ENCODE data around the gene IL7R.

IL7R gene

GRCh38 chr5:35856765-35857351 lies at the start of gene IL7R:
IL7R (plus strand) TSS chr5:35856891; CDS start chr5:35856978, 87 bp downstream.
- DNase-seq (ENCODE audit: low read depth in 2 of 2) = no peak

- no peak for DNase-seq (ENCODE audit: low read depth in 2 of 2)
Measured at GRCh38 chr5:35810601-35811000, 46.1 kb upstream of the IL7R start.

- no peak for DNase-seq (ENCODE audit: low read depth in 2 of 2)
Measured at GRCh38 chr5:35811108-35811741, 45.5 kb upstream of the IL7R start.

- no peak for DNase-seq (ENCODE audit: low read depth in 2 of 2)
Measured at GRCh38 chr5:35813521-35813920, 43.2 kb upstream of the IL7R start.

- no peak for DNase-seq (ENCODE audit: low read depth in 2 of 2)
Measured at GRCh38 chr5:35815089-35815936, 41.4 kb upstream of the IL7R start.

GRCh38 chr5:35816881-35817521 lies 39.7 kb upstream of the IL7R start:
- DNase-seq (ENCODE audit: low read depth in 2 of 2) = no peak

- no peak for DNase-seq (ENCODE audit: low read depth in 2 of 2)
Measured at GRCh38 chr5:35819026-35819425, 37.7 kb upstream of the IL7R start.

GRCh38 chr5:35819668-35820067 lies 37.0 kb upstream of the IL7R start:
- no peak for DNase-seq (ENCODE audit: low read depth in 2 of 2)

GRCh38 chr5:35820735-35821134 lies 36.0 kb upstream of the IL7R start:
- no peak for DNase-seq (ENCODE audit: low read depth in 2 of 2)

GRCh38 chr5:35821513-35821912 lies 35.2 kb upstream of the IL7R start:
- no peak for DNase-seq (ENCODE audit: low read depth in 2 of 2)

GRCh38 chr5:35822511-35822910 lies 34.2 kb upstream of the IL7R start:
- no peak for DNase-seq (ENCODE audit: low read depth in 2 of 2)

GRCh38 chr5:35823347-35824098 lies 33.2 kb upstream of the IL7R start:
- DNase-seq (ENCODE audit: low read depth in 2 of 2) = no peak

GRCh38 chr5:35826056-35826455 lies 30.6 kb upstream of the IL7R start:
- DNase-seq (ENCODE audit: low read depth in 2 of 2) = no peak

GRCh38 chr5:35826554-35826953 lies 30.1 kb upstream of the IL7R start:
- no peak for DNase-seq (ENCODE audit: low read depth in 2 of 2)

GRCh38 chr5:35828082-35828598 lies 28.6 kb upstream of the IL7R start:
- no peak for DNase-seq (ENCODE audit: low read depth in 2 of 2)

GRCh38 chr5:35830587-35830986 lies 26.1 kb upstream of the IL7R start:
- no peak for DNase-seq (ENCODE audit: low read depth in 2 of 2)

GRCh38 chr5:35832762-35833161 lies 23.9 kb upstream of the IL7R start:
- DNase-seq (ENCODE audit: low read depth in 2 of 2) = no peak

- DNase-seq (ENCODE audit: low read depth in 2 of 2) = no peak
Measured at GRCh38 chr5:35833224-35833623, 23.5 kb upstream of the IL7R start.

GRCh38 chr5:35835796-35836742 lies 20.6 kb upstream of the IL7R start:
- DNase-seq (ENCODE audit: low read depth in 2 of 2) = no peak

- no peak for DNase-seq (ENCODE audit: low read depth in 2 of 2)
Measured at GRCh38 chr5:35838370-35839042, 18.2 kb upstream of the IL7R start.

Measured in stimulated activated CD8-positive, alpha-beta memory T cell treated with anti-CD3 and anti-CD28 coated beads, Interleukin-15, amount 100 ng/mL, for 4 hours (primary cell).